ENCODE measurements around the gene HVCN1. TPM values are rescaled to one million over a fixed set of nuclear protein-coding genes. Genes with fewer than 3 reads are reported as not detected.
A peak's percentile ranks its signal among the peaks of the same experiment; 100 is the strongest.

HVCN1 gene
- total RNA-seq, 2 donors from 2014 or later, result 8.8 to 9.5 TPM

GRCh38 chr12:110649341-110649847 is 39.5 kb downstream of the HVCN1 start:
- H3K9ac ChIP-seq (ENCODE audit: extremely low read depth, low read length, poor library complexity, severe bottlenecking), result no peak overlapping the region

GRCh38 chr12:110647631-110648040 is 41.3 kb downstream of the HVCN1 start:
- no peaks in the 10 kb centered on the region for H3K9me3 ChIP-seq (ENCODE audit: control insufficient read depth, low read length)
- H3K36me3 ChIP-seq (ENCODE audit: control insufficient read depth, insufficient read depth, low read length), result no peaks in the 10 kb centered on the region
- no peaks in the 10 kb centered on the region for H3K27me3 Mint-ChIP-seq (ENCODE audit: insufficient read depth)
- no peak overlapping the region for H3K27ac ChIP-seq (ENCODE audit: low read depth, low read length)
- WGBS, 2 experiments (ENCODE audit: insufficient coverage in 1 of 2, insufficient read length in 1 of 2), result 87 to 93% methylated on average over 6 to 7 of the region's 7 CpGs
- TF ChIP-seq CTCF (conservative IDR thresholded peaks at IDR 0.05), result no peak
- no peaks in the 10 kb centered on the region for H3K4me1 ChIP-seq (ENCODE audit: control insufficient read depth, insufficient read depth, low read length)
- H3K4me3 Mint-ChIP-seq, result no peak overlapping the region
- no peak overlapping the region for H3K27ac Mint-ChIP-seq
- H3K9me3 Mint-ChIP-seq, result no peaks in the 10 kb centered on the region
- H3K4me1 Mint-ChIP-seq, result no peaks in the 10 kb centered on the region
- no peak overlapping the region for H3K4me3 ChIP-seq (ENCODE audit: low read length)
- H3K9ac ChIP-seq (ENCODE audit: extremely low read depth, low read length, poor library complexity, severe bottlenecking), result no peak overlapping the region
- peaks cover 36% of the 10 kb centered on the region for H3K36me3 Mint-ChIP-seq (ENCODE audit: low read depth)
- no peak for DNase-seq
- H3K27me3 ChIP-seq (ENCODE audit: control insufficient read depth, insufficient read depth, low read length, poor library complexity, severe bottlenecking), result no peaks in the 10 kb centered on the region

More at GRCh38 chr12:110649341-110649847, 39.5 kb downstream of the HVCN1 start:
- no peaks in the 10 kb centered on the region for H3K9me3 Mint-ChIP-seq
- no peaks in the 10 kb centered on the region for H3K27me3 Mint-ChIP-seq (ENCODE audit: insufficient read depth)
- H3K27ac Mint-ChIP-seq, result no peak overlapping the region
- Histone ChIP-seq H3K9me3 (ENCODE audit: control insufficient read depth, low read length) (no peaks in the 10 kb centered on the region), H3K4me3 (ENCODE audit: low read length) (no peak overlapping the region), H3K36me3 (ENCODE audit: control insufficient read depth, insufficient read depth, low read length) (no peaks in the 10 kb centered on the region), H3K27ac (ENCODE audit: low read depth, low read length) (peak overlapping the region; percentile 30), H3K27me3 (ENCODE audit: control insufficient read depth, insufficient read depth, low read length, poor library complexity, severe bottlenecking) (no peaks in the 10 kb centered on the region), H3K4me1 (ENCODE audit: control insufficient read depth, insufficient read depth, low read length) (no peaks in the 10 kb centered on the region)
- no peak overlapping the region for H3K4me3 Mint-ChIP-seq
- H3K4me1 Mint-ChIP-seq, result no peaks in the 10 kb centered on the region
- WGBS, 2 experiments (ENCODE audit: insufficient coverage in 1 of 2, insufficient read length in 1 of 2), result 76 to 83% methylated on average over 6 to 11 of the region's 11 CpGs
- TF ChIP-seq CTCF (conservative IDR thresholded peaks at IDR 0.05), result no peak
- peaks cover 36% of the 10 kb centered on the region for H3K36me3 Mint-ChIP-seq (ENCODE audit: low read depth)
- no peak for DNase-seq

- Histone ChIP-seq H3K27ac (ENCODE audit: low read depth, low read length) (no peak overlapping the region), H3K4me1 (ENCODE audit: control insufficient read depth, insufficient read depth, low read length) (no peaks in the 10 kb centered on the region), H3K9ac (ENCODE audit: extremely low read depth, low read length, poor library complexity, severe bottlenecking) (no peak overlapping the region), H3K36me3 (ENCODE audit: control insufficient read depth, insufficient read depth, low read length) (no peaks in the 10 kb centered on the region), H3K9me3 (ENCODE audit: control insufficient read depth, low read length) (no peaks in the 10 kb centered on the region), H3K27me3 (ENCODE audit: control insufficient read depth, insufficient read depth, low read length, poor library complexity, severe bottlenecking) (no peaks in the 10 kb centered on the region), H3K4me3 (ENCODE audit: low read length) (no peak overlapping the region)
- Mint-ChIP-seq H3K4me3 (no peak overlapping the region), H3K9me3 (no peaks in the 10 kb centered on the region), H3K27me3 (ENCODE audit: insufficient read depth) (no peaks in the 10 kb centered on the region), H3K36me3 (ENCODE audit: low read depth) (peaks cover 6% of the 10 kb centered on the region), H3K4me1 (peaks cover 6% of the 10 kb centered on the region), H3K27ac (no peak overlapping the region)
- peak; percentile 62 for DNase-seq
- WGBS, 2 experiments (ENCODE audit: insufficient coverage in 1 of 2, insufficient read length in 1 of 2), result 47 to 59% methylated on average over 4 to 7 of the region's 7 CpGs
- no peak for TF ChIP-seq CTCF (conservative IDR thresholded peaks at IDR 0.05)
Observed at GRCh38 chr12:110641521-110641920, 47.4 kb downstream of the HVCN1 start.
